AG04449 (cell line): ENCODE results near the gene CRADD.

ENCODE experiments used
- CTCF ChIA-PET: fragments of 350-600 bp; formaldehyde crosslinking; extraction: SDS; loops from one replicate; lab custom pipeline; 2021; ENCODE audit warnings: antibody characterized with exemption; lab: Yijun Ruan, JAX
- POLR2A ChIA-PET: fragments of 400-600, 350-600 bp; formaldehyde crosslinking; extraction: SDS; loops from one replicate; lab custom pipeline; 2020; ENCODE audit warnings: antibody characterized with exemption, inconsistent platforms; lab: Yijun Ruan, JAX
- DNase-seq: peaks from one replicate; pipeline ENCODE4 v3.0.0-alpha.2; 2010; ENCODE audit warnings: low read depth, low spot score
- H3K4me3 ChIP-seq: 2 replicates; pipeline ENCODE4 v1.5.1; 2011; ENCODE audit warnings: low read depth, mild to moderate bottlenecking, control low read depth, low read length
- CTCF ChIP-seq: IDR thresholded peaks from one replicate; pipeline ENCODE4 v1.5.1; 2011; ENCODE audit warnings: mild to moderate bottlenecking, moderate library complexity, low read length, control low read depth, inconsistent platforms; ENCODE audit not compliant: insufficient read depth; ENCODE audit errors: missing control alignments

The CRADD gene

DNA sequence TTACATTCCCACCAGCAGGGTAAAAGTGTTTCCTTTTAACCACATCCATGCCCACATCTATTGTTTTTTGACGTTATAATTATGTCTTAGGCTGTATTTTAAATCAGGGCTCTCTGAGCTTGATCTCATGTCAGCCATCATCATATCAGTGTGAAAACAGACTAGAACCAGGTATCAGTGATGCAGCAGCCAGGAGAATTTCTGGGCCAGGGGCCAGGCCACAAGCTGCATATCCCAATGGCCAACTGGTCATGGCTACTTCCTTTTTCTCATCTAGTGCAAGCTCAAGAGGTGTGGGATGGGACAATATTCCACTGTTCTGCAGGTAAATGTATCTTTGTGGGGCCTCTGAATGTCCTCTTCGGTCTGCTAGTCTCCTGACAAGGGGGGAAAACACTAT is 125.1 kb downstream of the CRADD start:
- ChIA-PET POLR2A (no interaction called here), CTCF (interaction anchor here (0.8 to 5.7 kb wide), 13 partner anchors 9 to 299 kb away, joined by 3 to 37 read pairs (median 4); no protein-coding TSS in a partner anchor)
- no peak for DNase-seq
- H3K4me3 ChIP-seq = no peak overlapping the region
- TF ChIP-seq CTCF = no peak

DNA sequence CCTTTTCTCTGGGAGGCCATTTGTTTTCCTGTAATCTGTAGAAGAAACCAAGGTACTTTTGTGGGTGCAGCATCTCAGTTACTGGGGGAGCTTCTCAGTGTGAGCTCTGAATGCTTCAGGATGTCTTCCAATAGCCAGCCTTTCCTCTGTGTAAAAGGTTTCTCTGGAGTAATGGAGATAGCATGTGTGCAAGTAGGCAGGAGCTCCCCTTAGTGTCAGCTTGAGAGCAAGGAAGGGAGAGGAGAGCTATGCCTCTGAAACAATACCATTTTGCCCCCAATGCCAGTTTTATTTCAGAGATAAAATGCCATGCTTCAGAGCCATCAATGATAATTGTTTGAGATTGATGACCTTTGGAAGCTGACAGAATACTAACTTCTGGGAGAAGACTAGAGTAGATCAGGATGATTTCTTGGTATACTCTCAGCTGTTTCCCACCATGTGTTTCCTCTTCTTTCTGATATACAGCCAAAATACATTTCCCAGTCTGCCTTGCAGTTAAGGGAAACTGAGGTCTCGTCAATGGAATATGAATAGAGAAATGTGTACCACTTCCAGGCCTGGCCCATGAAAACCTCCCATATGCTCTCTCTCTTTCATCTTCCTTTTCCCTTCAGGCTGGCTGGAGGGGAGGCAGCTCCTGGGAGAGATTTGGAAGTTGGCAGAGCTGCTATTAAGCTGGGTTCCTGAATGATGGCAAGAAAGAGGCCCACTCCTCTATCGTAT is 125.7 kb downstream of the CRADD start:
- CTCF ChIA-PET = interaction anchor here (0.8 to 5.7 kb wide), 13 partner anchors 10 to 299 kb away, joined by 3 to 37 read pairs (median 4); no protein-coding TSS in a partner anchor
- peak; percentile 43 for TF ChIP-seq CTCF
- DNase-seq = no peak
- H3K4me3 ChIP-seq = no peak overlapping the region
- POLR2A ChIA-PET = interaction anchor here (1.0 kb wide), 1 partner anchor 18 kb away, joined by 3 read pairs; no protein-coding TSS in a partner anchor

DNA sequence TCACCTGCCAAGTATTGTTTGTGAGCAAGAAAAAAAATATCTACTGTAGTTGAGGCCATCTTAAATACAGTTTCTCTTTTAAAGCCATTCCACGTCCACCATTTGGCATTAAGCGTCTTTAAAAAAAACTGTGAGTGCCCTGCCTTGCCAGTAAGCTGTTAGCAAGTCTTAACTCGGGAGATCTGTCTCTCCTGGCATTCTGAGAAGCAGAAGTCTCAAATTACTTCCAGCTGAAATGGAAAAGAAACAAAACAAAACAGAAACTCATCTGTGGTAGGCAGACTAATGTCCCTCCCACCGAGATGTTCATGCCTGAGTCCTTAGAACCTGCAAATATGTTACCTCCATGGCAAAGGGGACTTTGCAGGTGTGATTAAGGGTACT is 126.2 kb downstream of the CRADD start:
- ChIA-PET CTCF (interaction anchor here (1.0 to 5.7 kb wide), 11 partner anchors 10 to 301 kb away, joined by 3 to 37 read pairs (median 8); no protein-coding TSS in a partner anchor), POLR2A (interaction anchor here (1.0 kb wide), 1 partner anchor 18 kb away, joined by 3 read pairs; no protein-coding TSS in a partner anchor)
- TF ChIP-seq CTCF = no peak
- no peak overlapping the region for H3K4me3 ChIP-seq
- DNase-seq = peak; percentile 74

DNA sequence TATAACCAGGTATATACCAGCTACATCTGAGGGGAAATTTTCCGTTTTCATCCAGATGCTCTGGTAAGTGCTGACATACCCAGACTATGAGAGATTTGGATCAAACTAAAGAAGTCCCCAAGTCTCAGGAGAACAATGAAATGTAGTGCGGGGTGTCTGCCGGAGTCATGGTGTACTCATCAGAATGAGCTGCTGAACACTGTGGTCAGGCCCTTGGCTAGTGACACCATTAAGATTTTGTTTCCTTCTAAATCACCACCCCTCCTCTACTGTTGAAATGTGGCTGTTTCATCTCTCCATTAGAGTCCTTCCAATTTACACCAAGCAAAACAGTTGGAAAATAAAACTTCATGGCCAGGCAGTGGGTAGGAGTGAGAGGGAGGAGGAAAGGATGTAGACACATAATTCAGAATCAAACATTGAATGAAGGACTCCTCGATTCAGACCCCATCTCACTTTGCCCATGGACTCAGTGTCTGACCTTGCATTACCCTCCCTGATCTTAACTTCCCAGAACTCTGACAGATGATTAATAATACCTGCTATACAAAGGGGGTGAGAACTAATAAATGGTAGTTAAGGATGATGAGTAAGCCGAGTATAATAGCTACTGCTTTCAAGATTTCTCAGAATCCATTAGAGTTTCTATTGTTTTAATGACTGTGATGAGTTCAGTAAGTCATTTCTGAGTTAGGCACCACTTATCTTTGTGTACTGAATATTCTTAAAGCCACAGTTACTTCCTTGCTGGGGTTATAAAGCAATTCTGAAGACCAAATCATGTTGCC is 127.4 kb downstream of the CRADD start:
- CTCF ChIA-PET = interaction anchor here (1.9 to 5.7 kb wide), 4 partner anchors 10 to 302 kb away, joined by 4 to 37 read pairs (median 13); no protein-coding TSS in a partner anchor
- POLR2A ChIA-PET = interaction anchor here (0.7 kb wide), 1 partner anchor 299 kb away, joined by 7 read pairs; no protein-coding TSS in a partner anchor
- DNase-seq = no peak
- H3K4me3 ChIP-seq = no peak overlapping the region
- TF ChIP-seq CTCF = no peak

DNA sequence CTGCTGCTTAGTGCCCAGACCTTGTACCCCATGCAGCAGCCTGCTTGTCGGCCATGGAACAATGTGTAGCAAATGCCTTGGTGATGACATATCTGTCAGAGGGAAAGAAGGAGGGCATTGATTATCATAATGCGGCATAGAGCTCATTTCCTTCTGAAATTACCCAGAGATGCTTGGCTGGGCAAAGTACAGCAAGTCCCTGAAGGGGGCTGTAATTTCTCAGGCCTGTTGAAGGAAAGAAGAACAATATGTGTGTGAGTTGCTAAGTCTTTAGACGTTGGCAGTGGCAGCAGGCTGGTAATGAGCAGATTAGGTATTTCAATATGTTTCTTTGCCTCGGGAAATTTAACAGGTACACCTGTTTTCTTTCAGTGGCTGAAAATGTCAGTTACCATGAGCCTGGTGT is 128.6 kb downstream of the CRADD start:
- TF ChIP-seq CTCF = no peak
- no peak for DNase-seq
- POLR2A ChIA-PET = no interaction called here
- CTCF ChIA-PET = interaction anchor here (1.0 to 2.3 kb wide), 4 partner anchors 9 to 303 kb away, joined by 3 to 8 read pairs (median 3); no protein-coding TSS in a partner anchor
- H3K4me3 ChIP-seq = no peak overlapping the region
